Vagina (tissue), 2 donors: ENCODE data around the gene STOM. TPM values are rescaled to one million over a fixed set of nuclear protein-coding genes. Genes with fewer than 3 reads are reported as not detected.
A peak's percentile ranks its signal among the peaks of the same experiment; 100 is the strongest.

Experiments used
- DNase-seq, 2 donors: peaks; one replicate each; pipeline ENCODE4 v3.0.0-alpha.2; 2017; ENCODE audit errors: extremely low spot score in 2 of 2
- H3K27ac ChIP-seq: fragments of 200-600 bp; sonication (generic); one replicate; pipeline ENCODE4 v1.5.1; 2019
- H3K27me3 ChIP-seq: fragments of 200-600 bp; sonication (generic); one replicate; pipeline ENCODE4 v1.5.1; 2019
- H3K36me3 ChIP-seq, 2 donors: fragments of 200-600 bp; sonication (generic); one replicate each; pipeline ENCODE4 v1.5.1; 2017 to 2019
- H3K4me1 ChIP-seq: fragments of 200-600 bp; sonication (generic); one replicate; pipeline ENCODE4 v1.5.1; 2019
- H3K4me3 ChIP-seq, 2 donors: fragments of 200-600 bp; sonication (generic); 1 replicate in 1 of 2; 2 replicates in 1 of 2; pipeline ENCODE4 v1.5.1; 2016 to 2019
- H3K9me3 ChIP-seq: fragments of 200-600 bp; sonication (generic); one replicate; pipeline ENCODE4 v1.5.1; 2019
- POLR2A ChIP-seq, 2 donors: fragments of 450-650 bp; IDR thresholded peaks; one replicate each; pipeline ENCODE4 v1.6.1; 2017; ENCODE audit warnings: antibody characterized with exemption in 2 of 2, mild to moderate bottlenecking in 2 of 2, moderate library complexity in 2 of 2
- POLR2AphosphoS5 ChIP-seq, 2 donors: sonication (generic); formaldehyde crosslinking; IDR thresholded peaks; one replicate each; pipeline ENCODE4 v1.9.0; 2017; ENCODE audit warnings: antibody characterized with exemption in 2 of 2, mild to moderate bottlenecking in 2 of 2, low read depth in 1 of 2; ENCODE audit not compliant: insufficient read depth in 1 of 2
- intact Hi-C: fragments of 100-400 bp; cut with DNase I; formaldehyde crosslinking; loops from one replicate; pipeline ENCODE4 v1.15.1; 2023
- total RNA-seq: library from RNA; depleted of rRNA; stranded (reverse); fragments of >200 nt; gene quantifications from one replicate; pipeline ENCODE4 v1.2.3, GENCODE V29; 2016
- TF ChIP-seq, protein P1 (sequence below), 3 experiments: fragments of 450-650 bp in 2 of 3; fragments of 200-600 bp in 1 of 3; sonication (generic) in 1 of 3; IDR thresholded peaks; one replicate each; pipeline ENCODE4 v1.5.1; 2017 to 2019; ENCODE audit warnings: antibody characterized with exemption in 3 of 3, mild to moderate bottlenecking in 2 of 3, moderate library complexity in 2 of 3

The STOM gene
- total RNA-seq, 1 donor from 2014 or later, result 263 TPM

DNA sequence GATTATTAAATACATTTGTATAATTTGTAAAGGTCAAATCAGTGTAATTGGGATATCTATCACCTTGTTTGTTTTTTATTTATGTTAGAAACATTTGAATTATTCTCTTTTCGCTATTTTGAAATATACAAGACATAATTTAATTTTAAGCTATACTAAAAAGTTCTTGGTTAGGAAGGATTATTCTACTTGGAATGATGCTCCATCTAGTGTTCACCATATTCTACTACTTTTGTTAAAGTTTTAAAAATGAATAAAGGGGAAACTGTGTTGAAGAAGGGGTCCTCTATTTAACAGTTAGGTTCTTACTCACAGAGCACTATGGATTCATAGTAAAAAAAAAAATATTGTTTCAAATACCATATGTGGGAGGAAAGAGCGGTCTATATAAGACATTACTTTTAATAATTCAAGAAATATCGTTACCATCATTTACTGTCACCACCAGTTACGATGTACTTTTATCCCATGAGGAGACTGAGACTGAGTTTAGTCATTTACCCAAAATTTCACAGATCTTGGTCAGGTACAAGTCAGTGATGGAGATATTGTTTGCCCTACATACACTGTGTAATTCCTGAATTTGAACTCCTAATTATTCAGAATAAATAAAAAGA lies 6.3 kb upstream of the STOM start:
- Histone ChIP-seq H3K36me3 (no peaks in the 10 kb centered on the region), H3K27ac (no peak overlapping the region), H3K4me1 (peaks cover 34% of the 10 kb centered on the region), H3K9me3 (no peaks in the 10 kb centered on the region), H3K4me3 (no peak overlapping the region), H3K27me3 (no peaks in the 10 kb centered on the region)
- no peak for TF ChIP-seq POLR2A (IDR thresholded peaks at IDR 0.05)
- TF ChIP-seq, protein P1, sequence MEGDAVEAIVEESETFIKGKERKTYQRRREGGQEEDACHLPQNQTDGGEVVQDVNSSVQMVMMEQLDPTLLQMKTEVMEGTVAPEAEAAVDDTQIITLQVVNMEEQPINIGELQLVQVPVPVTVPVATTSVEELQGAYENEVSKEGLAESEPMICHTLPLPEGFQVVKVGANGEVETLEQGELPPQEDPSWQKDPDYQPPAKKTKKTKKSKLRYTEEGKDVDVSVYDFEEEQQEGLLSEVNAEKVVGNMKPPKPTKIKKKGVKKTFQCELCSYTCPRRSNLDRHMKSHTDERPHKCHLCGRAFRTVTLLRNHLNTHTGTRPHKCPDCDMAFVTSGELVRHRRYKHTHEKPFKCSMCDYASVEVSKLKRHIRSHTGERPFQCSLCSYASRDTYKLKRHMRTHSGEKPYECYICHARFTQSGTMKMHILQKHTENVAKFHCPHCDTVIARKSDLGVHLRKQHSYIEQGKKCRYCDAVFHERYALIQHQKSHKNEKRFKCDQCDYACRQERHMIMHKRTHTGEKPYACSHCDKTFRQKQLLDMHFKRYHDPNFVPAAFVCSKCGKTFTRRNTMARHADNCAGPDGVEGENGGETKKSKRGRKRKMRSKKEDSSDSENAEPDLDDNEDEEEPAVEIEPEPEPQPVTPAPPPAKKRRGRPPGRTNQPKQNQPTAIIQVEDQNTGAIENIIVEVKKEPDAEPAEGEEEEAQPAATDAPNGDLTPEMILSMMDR (IDR thresholded peaks at IDR 0.05), result peak in 1 of 3 experiments; percentile 42
- no peak for DNase-seq
- intact Hi-C loops, result loop anchor here (5.0 kb wide), 1 partner anchor 169 kb away; no protein-coding TSS in a partner anchor

DNA sequence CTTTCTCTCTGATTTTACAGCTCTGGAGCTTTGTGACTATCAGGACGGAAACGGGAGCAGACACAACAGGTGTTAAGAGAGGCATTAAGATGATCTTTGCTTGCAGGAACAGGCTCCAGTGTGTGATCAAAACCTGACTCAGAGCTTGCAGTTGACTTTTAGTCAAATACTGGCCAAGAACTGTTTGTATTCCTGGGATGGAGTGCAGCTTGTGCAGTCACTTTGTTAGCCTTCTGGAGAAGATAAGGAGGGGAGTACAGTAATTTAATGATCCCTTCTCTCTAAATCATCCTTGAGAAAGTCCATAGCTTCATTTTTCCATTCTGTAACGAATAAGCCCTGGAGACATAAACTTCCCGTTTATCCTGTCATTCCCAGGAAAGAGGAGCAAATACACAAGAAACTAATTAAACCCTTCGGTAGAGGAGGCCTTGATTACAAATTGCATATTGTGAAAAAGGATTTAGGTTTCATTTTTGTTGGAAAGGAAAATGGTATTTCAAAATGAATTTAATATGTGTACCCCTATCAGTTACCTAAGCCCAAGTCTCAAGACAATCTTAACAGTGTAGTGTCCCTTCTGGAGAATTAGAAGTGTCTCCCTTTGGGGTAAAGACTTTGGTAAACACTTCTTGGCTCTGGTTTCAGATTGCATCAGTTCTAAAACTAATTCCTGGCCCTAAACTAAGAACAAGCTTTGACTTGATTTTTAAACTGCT lies 3.1 kb upstream of the STOM start:
- no peaks in the 10 kb centered on the region for H3K9me3 ChIP-seq
- peaks cover 50% of the 10 kb centered on the region for H3K4me1 ChIP-seq
- H3K36me3 ChIP-seq, result no peaks in the 10 kb centered on the region
- H3K4me3 ChIP-seq, result peak overlapping the region in 1 of 2 donors; percentile 7
- H3K27ac ChIP-seq, result peak overlapping the region; percentile 97
- intact Hi-C loops, result loop anchor here (2.0 to 5.0 kb wide), 2 partner anchors 46 to 106 kb away; partner anchors contain the start of gene GSN
- TF ChIP-seq, protein P1 (IDR thresholded peaks at IDR 0.05), result no peak
- TF ChIP-seq POLR2A (IDR thresholded peaks at IDR 0.05) (peak in 1 of 2 donors; percentile 31), POLR2AphosphoS5 (IDR thresholded peaks at IDR 0.05; ENCODE audit: insufficient read depth in 1 of 2, low read depth in 1 of 2) (peak; percentile 34)
- no peaks in the 10 kb centered on the region for H3K27me3 ChIP-seq
- DNase-seq, result no peak

DNA sequence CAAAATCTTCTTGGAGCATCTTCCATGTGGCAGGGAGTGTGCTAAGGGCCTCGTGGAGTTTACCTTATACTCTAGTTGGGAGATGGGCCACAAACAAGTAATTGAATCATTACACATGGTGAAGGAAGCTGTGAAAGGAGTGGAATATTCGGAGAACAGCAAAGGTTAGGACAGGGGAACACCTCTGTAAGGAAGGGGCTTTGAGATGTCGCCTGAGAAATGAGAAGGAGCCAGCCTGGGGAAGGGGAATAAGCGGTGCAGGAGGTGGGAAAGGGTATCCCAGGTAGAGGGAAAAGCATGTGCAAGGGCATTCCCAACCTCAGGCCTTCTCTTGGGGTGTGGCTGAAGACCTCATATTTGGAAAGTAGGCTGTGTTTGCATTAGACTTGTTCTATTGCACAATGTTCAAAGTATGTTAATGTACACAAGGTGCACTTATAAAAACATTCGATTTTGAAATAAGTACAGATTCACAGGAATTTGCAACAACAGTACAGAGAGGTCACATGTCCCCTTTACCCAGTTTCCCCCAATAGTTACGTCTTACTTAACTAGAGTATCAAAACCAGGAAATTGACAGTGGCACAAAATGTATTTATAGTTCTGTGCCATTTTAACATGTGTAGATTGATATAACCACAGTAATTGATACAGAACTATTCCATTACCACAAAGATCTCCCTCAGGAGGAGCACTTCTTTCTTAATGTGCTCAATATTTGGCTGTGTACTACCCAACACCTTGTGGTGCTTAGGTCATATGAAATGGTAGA lies 2.4 kb upstream of the STOM start:
- DNase-seq, result no peak
- H3K4me3 ChIP-seq, result peak overlapping the region in 1 of 2 donors; percentile 7
- no peaks in the 10 kb centered on the region for H3K9me3 ChIP-seq
- no peaks in the 10 kb centered on the region for H3K36me3 ChIP-seq
- peaks cover 55% of the 10 kb centered on the region for H3K4me1 ChIP-seq
- intact Hi-C loops, result loop anchor here (2.0 to 5.0 kb wide), 2 partner anchors 46 to 105 kb away; partner anchors contain the start of gene GSN
- TF ChIP-seq POLR2AphosphoS5 (IDR thresholded peaks at IDR 0.05; ENCODE audit: insufficient read depth in 1 of 2, low read depth in 1 of 2), result peak; percentile 6 to 7
- TF ChIP-seq, protein P1 (IDR thresholded peaks at IDR 0.05), result no peak
- TF ChIP-seq POLR2A (IDR thresholded peaks at IDR 0.05), result no peak
- peak overlapping the region; percentile 97 for H3K27ac ChIP-seq
- H3K27me3 ChIP-seq, result no peaks in the 10 kb centered on the region

DNA sequence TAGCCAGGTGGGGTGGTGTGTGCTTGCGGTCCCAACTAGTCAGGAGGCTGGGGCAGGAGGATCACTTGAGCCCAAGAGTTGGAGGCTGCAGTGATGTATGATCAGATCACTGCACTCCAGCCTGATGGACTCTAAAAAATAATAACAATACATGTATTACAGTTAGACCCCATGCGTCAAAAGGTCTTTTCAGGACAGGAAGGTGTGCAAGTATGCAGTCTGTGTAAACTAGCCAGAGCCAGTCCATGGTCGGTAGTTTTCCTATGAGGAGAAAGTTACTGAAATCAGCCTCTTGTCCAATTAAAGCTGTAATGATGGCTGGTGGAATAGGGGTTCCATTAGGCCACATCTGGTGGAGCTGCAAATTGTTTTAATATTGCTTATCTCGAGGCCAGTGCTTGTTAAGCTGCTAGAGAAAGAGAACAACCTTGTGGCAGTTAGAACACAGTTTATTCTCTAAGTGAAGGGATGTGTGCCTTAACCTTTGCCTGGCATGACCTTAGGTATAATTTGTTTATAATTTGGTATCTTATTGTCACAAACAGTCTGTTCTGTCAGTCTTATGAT lies 1.5 kb upstream of the STOM start:
- Histone ChIP-seq H3K4me1 (peaks cover 64% of the 10 kb centered on the region), H3K27me3 (no peaks in the 10 kb centered on the region), H3K36me3 (no peaks in the 10 kb centered on the region), H3K9me3 (no peaks in the 10 kb centered on the region), H3K4me3 (no peak overlapping the region), H3K27ac (peak overlapping the region; percentile 97)
- TF ChIP-seq, protein P1 (IDR thresholded peaks at IDR 0.05), result no peak
- TF ChIP-seq POLR2AphosphoS5 (IDR thresholded peaks at IDR 0.05; ENCODE audit: insufficient read depth in 1 of 2, low read depth in 1 of 2), result no peak
- TF ChIP-seq POLR2A (IDR thresholded peaks at IDR 0.05), result no peak
- no peak for DNase-seq
- intact Hi-C loops, result loop anchor here (2.0 to 5.0 kb wide), 2 partner anchors 45 to 104 kb away; partner anchors contain the start of gene GSN
